NCI-H2029 treated with DMSO at 0.1 percent for 48 hours (cell line): Measurements from ENCODE around the gene TMEM17.

Source experiments
- DNase-seq: peaks from one replicate; lab custom pipeline; 2025; lab: John Stamatoyannopoulos, UW

Gene TMEM17

DNA sequence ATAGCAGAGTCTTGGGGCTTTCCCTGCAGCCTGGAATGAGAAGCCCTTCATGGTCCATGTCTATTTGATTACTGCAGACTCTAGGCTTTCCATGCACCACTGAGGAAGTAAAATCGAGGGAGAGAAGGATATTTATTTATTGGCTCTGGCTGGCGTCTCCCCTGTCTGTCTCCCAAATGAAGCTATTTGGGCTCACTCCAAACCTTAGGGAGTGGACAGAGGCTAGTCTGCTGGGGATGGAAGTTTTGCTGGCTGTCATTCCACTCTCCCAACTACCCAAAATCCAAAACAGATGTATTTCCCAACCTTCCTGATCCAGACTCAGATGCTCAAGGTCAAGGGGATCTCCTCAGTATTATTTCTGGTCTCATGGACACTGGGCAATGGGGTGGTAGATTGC, 33.7 kb downstream of the TMEM17 start:
- DNase-seq = no peak

DNA sequence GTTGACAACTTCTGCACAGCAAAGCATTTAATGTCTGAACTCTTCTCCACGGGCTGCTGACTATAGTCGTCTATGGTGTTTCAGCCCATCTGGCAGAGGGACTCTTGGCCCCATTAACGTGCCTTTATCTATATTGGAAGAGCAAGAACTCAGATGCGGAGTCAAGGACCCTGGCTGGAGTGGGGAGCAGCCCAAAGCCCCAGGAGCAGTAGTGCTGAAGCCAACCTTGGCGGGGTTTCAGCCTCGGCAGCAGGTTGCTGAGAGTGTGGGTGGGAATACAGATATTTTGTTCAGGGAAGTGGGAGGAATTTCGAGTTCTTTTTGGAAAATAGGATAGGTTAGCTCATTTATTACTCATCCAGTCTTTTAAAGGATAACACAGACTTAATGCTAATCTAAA, 34.2 kb downstream of the TMEM17 start:
- DNase-seq = peak; percentile 61

DNA sequence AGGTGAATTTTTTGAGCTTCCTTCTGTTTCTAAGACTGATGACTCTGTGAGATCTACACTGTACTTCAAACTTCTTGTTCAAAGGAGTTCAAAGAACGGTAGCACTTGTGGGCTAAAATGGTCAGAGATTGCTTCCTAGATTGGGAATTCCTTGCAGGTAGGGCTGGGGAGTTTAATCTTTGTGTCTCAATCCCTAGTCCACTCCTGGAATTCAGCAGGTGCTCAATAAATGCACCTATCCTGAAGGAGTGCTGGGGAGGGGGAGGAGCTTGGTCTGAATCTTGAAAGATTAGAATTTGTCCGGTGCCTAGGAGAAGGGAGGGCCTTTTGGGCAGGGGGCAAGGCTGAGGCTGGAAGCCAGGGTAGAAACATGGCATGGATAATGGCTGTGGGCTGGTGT, 34.6 kb downstream of the TMEM17 start:
- no peak for DNase-seq

DNA sequence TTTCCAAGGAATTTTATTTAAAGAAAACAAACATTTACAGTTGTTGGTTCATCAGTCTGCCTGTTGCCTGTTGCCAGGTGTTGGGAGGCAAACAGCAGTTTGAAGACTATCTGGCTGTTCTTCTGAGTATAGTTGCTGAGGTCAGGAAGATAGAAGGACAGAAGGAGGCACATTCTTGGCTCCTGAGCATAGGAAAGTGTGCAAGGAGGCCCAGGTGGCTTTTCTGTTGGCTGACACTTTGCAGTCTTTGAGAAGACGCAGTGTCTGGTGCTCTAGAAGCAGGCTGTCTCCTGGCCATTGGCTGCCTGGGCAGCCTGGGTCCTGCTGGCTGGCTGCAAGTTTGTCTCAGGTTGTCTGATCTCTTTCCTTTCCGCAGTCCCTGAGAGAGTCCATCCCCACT, 36.4 kb downstream of the TMEM17 start:
- no peak for DNase-seq

DNA sequence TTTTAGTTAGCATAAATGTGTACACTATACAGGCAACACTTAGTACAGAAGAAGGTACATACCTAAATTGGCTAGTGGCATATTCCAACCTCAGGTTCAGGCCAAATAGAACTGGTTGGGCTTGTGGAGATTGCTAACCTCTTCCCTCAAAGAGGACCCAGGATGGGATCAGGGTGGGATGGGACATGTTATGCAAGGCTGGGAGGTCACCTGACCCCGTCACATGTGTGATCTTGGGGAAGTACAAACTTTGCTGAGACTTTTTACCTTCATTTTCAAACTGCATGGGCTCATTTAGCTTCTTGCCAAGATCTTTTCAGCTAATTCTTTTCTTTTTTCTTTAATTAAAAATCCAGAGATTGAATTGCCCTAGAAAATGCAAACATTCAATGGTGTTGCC, 36.9 kb downstream of the TMEM17 start:
- no peak for DNase-seq

DNA sequence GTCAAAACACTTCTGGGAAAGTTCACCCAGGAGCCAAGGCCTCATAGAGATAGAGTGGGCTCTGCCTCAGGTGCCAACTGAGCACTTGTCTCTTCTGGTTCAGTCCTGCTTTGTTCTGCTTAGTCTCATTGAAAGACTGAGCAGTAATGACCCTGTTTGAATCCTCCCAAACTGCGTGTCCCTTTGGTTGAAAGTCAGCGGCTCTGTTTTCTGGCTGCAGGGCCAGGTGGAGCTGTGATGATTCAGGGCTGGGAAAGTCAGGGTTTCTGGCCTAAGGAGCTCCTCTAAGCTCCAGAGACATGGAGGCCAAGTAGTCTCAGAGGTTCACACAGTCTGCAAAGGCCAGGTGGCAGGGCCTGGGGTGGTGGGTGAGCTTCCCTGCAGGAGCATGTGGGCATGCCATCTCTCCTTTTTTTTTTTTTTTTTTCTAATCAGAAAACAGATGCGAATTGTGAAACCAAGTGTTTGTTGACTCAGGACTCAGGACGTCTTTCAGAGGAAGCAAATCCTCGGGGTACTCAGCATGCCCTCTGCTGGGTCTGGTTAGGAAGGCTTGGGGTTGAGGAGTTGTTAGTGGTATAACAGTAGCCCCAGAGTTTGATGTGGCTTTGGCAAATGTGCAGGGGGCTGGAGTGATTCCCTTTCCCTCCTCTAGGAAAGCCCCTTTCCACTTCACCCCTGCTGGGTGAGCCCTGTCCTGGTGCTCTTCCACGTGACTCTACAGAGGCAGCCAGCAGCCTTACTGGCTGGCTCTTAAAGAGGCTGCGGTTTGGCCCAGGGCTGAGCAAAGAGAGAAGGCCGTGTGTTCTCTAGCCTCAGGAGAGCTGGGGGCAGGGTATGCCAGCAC, 38.3 kb downstream of the TMEM17 start:
- DNase-seq = peak; percentile 86

DNA sequence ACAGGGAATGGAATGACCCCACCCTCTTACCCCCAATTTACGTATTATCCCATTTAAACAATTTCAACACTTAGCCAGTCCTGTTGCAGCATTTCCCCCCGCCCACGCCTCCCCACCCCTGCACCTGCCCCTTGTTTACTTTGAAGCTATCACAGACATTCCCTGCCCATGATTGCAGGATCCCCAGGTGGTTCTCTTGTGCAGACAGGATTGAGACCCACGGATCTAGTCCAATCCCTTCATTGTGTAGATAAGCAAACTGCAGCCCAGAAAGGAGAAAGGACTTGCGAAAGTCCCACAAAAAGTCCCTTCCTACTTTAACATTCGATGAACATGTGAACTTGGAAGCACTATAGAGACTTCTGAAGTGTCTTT, 38.9 kb downstream of the TMEM17 start:
- peak; percentile 79 for DNase-seq

DNA sequence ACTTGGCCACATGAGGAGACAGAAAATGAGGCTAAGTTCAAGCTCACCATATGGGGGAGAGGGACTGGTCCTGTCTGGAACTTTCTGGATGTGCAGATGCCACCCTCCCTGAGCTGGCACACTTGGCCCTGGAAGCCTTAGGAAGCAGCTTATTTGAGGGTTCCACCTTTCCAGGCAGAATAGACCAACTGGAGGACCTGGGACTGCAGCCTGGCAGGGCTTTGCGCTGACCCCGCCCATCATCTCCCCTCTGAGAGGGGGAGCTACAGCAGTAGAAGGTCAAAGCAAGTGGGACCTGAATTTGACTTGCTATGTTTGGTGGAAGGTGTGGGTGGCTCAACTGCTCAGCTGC, 39.5 kb downstream of the TMEM17 start:
- DNase-seq = no peak

DNA sequence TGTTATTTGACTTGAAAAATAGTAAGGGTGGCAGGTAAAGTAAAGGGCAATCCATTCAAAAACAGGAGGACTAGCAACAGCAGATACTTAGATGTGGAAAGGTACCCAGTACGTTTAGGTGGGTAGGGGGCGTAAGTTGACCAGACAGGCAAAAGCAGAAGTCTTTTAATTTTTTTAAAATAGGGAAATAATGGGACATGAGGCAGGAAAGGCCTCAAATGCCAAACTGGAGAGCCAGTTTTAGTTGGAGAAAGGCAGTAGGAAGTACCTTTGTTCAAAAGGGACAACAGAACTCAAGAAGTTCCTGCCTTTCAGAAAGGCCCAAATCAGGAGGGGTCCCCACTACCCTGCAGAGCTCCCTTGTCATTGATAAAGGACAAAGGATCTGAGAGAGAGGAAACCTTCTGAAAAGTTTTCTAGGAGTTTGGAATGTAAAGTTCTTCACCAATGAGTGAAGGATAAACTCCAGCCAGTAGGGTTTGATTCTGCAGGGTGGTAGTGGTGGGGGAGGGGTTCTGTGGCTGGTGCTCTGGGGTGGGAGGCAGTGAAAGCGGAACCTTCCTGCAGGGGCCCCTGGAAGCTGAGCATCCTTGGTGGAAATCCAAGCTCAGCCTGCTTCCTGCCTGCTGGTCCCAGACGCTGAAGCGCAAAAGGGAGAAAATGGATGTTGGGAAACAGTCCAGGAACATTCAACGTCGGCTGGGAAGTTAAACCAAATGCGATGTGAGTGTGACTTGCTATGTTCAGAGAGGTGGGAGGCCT, 40.1 kb downstream of the TMEM17 start:
- no peak for DNase-seq

DNA sequence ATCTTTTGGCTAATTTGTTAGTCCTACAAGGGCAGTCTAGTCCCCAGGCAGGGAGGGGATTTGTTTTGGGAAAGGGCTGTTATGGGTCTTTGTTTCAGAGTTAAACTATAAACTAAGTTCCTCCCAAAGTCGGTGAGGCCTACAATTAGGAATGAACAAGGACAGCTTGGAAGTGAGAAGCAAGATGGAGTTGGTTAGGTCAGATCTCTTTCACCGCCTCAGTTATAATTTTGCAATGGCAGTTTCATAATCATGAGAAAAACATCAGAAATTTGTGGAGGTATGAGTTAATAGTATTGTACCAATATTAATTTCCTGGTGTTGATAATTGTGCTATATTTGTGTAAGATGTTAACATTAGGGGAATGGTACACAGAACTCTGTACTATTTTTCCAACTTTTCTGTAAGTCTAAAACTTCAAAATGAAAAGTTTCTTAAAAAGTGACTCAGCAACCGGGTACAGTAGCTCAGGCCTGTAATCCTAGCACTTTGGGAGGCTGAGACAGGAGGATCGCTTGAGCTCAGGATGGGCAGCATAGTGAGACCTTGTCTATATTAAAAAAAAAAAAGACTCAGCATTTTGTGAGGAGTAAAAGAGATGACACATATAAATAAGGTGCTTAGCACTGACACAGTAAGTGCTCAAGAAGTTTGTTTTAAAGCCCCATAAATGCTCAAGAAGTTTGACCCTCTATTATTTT, 40.8 kb downstream of the TMEM17 start:
- DNase-seq = no peak

DNA sequence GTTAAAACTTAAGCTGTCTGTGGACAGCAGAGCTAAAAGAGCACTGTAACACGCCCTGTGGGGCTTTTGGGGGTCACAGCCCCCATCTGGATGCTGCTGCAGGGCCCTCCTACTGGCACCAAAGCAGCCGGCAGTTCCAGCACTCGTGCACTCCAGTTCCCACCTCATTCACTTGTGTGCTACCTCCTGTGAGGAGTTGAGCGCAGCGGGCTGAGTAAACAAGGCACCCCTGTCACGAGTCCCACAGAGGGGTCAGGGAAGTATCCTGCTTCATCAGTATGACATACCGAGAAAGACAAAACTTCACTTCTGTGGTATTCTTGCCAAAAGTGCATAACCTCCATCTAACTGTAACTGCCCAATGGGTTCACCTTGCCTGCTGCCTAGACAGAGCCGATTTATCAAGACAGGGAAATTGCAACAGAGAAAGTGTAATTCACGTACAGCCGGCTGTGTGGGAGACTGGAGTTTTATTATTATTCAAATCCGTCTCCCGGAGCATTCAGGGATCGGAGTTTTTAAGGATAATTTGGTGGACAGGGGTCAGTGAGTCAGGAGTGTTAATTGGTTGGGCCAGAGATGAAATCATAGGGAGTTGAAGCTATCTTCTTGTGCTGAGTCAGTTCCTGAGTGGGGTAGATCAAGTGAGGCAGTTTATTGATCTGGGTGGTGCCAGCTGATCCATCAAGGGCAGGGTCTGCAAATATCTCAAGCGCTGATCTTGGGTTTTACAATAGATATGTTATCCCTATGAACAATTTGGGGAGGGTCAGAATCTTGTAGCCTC, 41.6 kb downstream of the TMEM17 start:
- DNase-seq = no peak

DNA sequence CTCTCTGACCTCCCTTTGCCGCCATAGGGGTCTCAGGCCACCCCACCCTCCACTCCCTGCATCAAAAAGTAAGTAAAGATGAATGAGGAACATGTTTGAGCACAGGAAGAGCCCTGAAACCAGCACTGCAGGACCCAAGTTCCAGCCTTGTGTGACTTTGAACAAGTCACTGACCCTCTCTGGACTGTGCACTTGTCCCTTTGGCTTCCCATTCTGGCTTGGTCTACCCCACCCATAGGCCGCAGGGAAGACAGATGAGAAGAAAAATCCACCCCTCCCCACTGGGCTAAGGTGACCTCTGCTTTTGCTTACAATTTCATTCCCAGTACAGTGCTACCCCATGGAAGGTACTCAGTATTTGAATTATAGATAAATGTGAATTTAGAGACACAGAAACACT, 43.8 kb downstream of the TMEM17 start:
- no peak for DNase-seq

DNA sequence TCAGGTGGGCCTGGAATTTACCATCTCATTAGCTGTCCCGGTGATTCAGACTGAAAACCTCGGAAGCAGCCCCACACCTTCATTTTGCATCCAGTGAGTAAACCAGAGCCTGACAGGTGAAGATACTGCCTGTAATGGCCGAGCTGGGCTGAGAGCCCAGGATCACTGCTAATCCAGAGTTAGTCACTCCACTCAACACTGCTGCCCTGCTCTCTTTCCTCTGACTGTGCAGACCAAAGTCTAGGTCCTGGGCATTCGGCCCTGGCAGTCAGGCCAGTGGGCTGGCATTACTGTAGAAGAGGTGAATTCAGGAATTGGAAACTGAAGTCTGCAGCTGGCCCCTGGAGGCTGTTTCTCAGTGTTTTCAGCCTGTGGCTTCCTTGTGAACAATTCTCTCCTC, 44.3 kb downstream of the TMEM17 start:
- DNase-seq = no peak

DNA sequence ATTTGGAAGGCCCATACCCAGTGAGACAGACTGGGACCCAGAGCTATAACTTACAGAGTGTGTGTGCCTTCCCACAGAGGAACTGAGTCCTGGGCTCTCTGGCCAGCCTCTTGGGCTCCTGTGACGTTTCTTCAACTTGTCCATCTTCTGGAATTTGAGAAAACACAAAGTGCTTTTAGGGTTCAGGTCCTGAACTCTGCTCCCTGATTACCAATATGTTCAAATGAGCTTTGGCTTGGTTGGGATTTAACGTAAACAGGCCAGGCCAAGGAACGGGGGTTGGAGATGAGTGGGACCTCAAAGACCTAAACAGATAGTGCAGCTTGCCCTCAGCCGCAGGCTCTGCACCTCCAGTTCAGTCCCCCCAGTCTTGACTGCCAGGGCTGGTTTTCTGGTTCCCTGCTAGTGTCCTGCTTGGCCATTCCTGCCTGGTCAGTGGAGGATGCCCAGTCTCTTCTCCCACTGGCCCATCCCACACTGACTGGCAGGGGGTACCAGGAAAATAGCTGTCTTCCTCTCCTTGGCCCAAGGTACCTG, 44.9 kb downstream of the TMEM17 start:
- no peak for DNase-seq

DNA sequence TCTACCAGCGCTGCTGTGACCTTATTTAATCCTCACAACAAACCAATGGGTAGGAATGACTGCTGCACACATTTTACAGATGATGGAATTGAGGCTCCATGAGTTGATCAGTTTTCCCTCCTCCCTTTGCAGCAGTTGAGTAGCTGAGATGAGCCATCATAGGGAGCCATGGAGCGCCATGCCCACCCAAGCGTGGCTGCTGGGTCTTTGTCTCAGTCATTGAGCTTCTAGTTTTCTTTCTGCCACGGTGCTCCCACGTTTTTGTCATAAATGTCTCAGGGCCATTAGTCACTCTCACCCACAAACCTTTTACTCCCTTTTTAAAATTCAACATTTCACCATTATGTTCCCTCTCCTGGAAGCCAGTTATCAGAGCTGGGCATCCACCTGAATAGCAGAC, 45.8 kb downstream of the TMEM17 start:
- DNase-seq = no peak

DNA sequence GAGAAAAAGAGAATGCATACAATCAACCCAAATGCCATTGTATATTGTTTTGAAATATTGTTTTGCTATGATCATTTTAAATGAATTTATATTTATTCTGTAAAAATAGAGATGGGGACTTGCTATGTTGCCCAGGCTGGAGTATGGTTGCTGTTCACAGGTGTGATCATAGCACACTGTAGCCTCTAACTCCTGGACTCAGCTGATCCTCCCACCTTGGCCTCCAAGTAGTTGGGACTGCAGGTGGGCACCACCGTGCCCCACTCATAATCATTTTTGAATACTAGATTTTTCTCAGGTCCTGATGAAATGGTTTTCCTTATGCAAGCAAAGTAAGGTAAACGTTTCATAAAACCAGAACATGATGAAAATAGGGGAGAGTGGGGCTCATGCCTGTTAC, 46.3 kb downstream of the TMEM17 start:
- no peak for DNase-seq

DNA sequence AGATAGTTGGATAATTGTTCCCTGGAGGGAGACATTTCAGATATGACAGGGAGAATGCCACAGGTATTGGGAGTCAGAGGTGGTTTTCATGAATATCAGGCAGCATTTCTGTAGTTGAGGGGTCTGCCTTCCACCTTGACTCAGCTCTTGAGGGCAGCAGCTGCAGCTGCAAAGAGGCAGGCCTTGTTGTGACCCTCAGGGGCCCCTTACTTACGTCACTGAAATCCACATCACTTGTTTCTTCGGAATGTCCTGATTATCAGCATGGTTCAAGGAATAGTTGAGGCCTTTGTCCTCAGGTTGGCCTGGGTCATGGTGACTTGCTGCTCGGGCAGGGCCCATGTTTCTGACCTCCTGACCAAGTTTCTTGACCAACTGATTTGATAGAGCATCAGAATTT, 46.9 kb downstream of the TMEM17 start:
- DNase-seq = no peak

DNA sequence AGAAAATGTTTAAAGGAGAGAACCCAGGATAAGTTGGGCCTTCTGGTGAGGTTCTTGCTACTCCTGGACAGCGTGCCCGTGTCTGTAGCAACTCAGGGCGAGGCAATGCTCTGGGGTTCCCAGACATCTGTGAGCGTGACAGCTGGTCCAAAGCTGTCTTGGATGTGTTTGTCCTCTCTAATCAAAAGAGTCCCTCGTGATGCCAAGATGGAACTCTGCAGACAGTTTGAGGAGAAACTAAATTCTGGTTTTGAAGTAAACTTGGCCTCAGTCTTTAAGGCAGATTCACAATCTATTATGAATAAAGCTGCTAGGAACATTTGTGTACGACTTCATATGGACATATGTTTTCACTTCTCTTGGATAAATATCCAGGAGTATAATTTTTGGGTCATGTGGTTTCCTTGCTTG, 47.3 kb downstream of the TMEM17 start:
- no peak for DNase-seq

DNA sequence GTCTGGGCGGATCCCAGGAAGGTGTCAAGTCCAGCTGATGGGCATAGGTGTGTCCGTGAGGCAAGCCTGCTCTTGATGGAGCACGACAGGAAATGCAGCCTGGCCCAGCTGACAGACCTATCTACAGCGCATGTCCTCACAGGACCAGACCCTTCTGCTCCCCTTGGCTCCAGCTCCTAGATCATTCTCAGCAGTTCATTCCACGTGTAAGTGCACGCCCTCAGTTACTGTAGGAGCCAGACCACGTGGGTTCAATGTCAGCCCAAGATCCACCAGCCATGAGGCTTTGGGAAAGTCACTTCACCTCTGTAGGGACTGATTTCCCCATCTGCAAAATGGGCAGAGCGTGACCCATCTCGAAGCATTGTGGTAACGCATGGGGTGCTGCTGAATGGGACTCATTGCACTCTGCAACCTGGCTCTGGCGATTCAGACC, 47.8 kb downstream of the TMEM17 start:
- no peak for DNase-seq

DNA sequence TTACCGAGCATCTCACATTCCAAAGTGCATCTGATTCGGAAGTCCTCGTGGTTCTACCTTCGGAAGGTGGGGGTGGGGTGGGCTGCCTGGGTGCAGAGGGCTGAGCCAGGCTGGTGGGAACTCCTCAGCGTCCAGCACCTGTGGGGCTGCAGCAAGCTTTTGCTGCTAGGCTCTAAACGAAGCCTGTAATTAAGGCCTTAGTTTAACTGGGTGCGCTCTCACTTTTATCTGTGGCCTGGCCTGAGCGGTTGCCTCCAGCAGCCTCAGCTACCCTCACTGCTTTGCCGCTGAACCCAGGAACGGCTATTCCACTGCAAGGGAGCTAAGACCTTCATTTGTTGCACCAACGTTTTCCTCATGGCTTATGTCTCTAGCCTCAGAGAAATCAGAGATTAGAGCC, 48.4 kb downstream of the TMEM17 start:
- no peak for DNase-seq

DNA sequence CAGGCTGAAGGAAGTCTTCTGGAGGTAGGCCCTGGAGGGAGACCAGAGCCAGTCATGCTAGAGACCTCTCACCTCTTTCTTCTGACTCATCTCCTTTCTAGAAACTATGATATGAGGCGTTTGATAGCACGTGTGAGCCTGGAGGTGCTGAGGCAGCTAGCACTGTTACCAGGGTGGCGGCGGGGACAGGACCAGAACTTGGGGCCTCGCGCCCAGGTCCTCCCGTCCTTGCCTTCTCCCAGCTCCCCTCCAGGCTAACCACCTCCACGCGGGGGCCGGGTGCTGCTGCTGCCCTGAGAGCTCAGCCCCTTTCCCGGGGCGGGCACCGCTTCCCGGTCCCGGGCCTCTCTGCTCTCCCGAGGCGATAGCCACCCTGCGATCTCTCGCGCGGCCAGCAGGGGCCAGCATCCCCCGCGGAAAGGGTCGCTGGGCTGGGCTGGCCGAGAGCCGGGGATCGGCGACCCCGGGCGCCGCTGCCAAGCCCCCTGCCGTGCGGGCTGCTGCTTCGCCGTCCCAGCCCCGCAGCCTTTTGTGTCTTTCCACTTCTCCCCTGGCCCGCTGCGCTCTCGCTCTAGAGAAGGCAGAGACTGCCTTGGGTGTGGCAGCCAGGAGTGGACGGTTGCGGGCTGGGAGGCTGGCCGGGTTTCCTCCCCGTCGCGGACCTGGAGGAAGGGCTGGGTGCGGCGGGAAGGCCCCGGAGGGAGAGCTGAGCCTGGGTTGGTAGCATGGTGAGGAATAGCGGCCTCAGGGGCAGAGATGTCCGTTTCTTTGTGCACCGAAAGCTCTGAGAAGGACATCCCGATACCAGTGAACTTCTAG, 49.1 kb downstream of the TMEM17 start:
- peak; percentile 7 for DNase-seq
